Panc1 (cell line): Measurements from ENCODE around the gene KDM7A. TPM values are rescaled to one million over a fixed set of nuclear protein-coding genes. Genes with fewer than 3 reads are reported as not detected.

ENCODE experiments used
- ATAC-seq: fragments of 200-7000 bp; cut with Tn5 transposase; 2 replicates; pipeline ENCODE4 v1.9.1; 2020; ENCODE audit warnings: mild to moderate bottlenecking, moderate library complexity
- BruUV-seq: library from RNA; stranded (reverse); fragments of 400-500 nt; replicated peaks from 2 replicates; lab custom pipeline; 2021; lab: Mats Ljungman, UMichigan
- CTCF ChIA-PET: fragments of 300-600 bp; sonication (Branson Sonifier 250); formaldehyde crosslinking; loops from one replicate; lab custom pipeline; 2022; ENCODE audit warnings: antibody characterized with exemption; lab: Charles Lee
- POLR2A ChIA-PET: fragments of 300-600 bp; sonication (Branson Sonifier 250); formaldehyde crosslinking; loops from one replicate; lab custom pipeline; 2022; ENCODE audit warnings: antibody characterized with exemption; lab: Charles Lee
- DNase-seq: peaks from one replicate; pipeline ENCODE4 v3.0.0-alpha.2; 2010; ENCODE audit warnings: low read depth, low spot score
- H3K27ac ChIP-seq: 2 replicates; pipeline ENCODE4 v1.5.1; 2011; ENCODE audit warnings: mild to moderate bottlenecking, low read length, inconsistent platforms
- H3K27me3 ChIP-seq: fragments of 200-500 bp; sonication (Bioruptor generic); 2 replicates; pipeline ENCODE4 v1.6.0; 2014; ENCODE audit warnings: low read length, inconsistent platforms; ENCODE audit not compliant: control insufficient read depth, insufficient read depth
- H3K36me3 ChIP-seq: fragments of 200-500 bp; sonication (Bioruptor generic); 2 replicates; pipeline ENCODE4 v1.5.1; 2014; ENCODE audit warnings: inconsistent platforms, mild to moderate bottlenecking, low read length, moderate library complexity; ENCODE audit not compliant: control insufficient read depth, insufficient read depth
- H3K4me1 ChIP-seq: 2 replicates; pipeline ENCODE4 v1.5.1; 2011; ENCODE audit warnings: inconsistent platforms, mild to moderate bottlenecking, low read length, moderate library complexity; ENCODE audit not compliant: control insufficient read depth, insufficient read depth
- H3K4me3 ChIP-seq, 2 experiments: 2 replicates each; pipeline ENCODE4 v1.5.1; 2011 to 2012; ENCODE audit warnings: low read depth in 2 of 2, low read length in 2 of 2, mild to moderate bottlenecking in 2 of 2, inconsistent platforms in 1 of 2, moderate library complexity in 1 of 2
- H3K9me3 ChIP-seq: fragments of 200-500 bp; sonication (Bioruptor generic); 2 replicates; pipeline ENCODE4 v1.5.1; 2014; ENCODE audit warnings: low read depth, mild to moderate bottlenecking, inconsistent platforms, low read length, moderate library complexity; ENCODE audit not compliant: control insufficient read depth, insufficient read depth
- CTCF ChIP-seq: fragments of 450-650 bp; IDR thresholded peaks from 2 replicates; pipeline ENCODE4 v1.5.1; 2017; ENCODE audit warnings: mild to moderate bottlenecking
- POLR2AphosphoS5 ChIP-seq: IDR thresholded peaks from 2 replicates; pipeline ENCODE4 v1.6.1; 2012; ENCODE audit warnings: mild to moderate bottlenecking, low read depth, low read length, moderate library complexity
- REST ChIP-seq, 2 experiments: IDR thresholded peaks; 2 replicates each; pipeline ENCODE4 v1.6.1; 2011 to 2012; ENCODE audit warnings: low read depth in 2 of 2, control low read depth in 1 of 2, low read length in 1 of 2, mild to moderate bottlenecking in 1 of 2, moderate library complexity in 1 of 2; ENCODE audit not compliant: insufficient read depth in 1 of 2
- SIN3A ChIP-seq: IDR thresholded peaks from 2 replicates; pipeline ENCODE4 v1.6.1; 2012; ENCODE audit warnings: low read depth, mild to moderate bottlenecking, low read length, moderate library complexity, borderline replicate concordance; ENCODE audit not compliant: insufficient read depth
- TCF7L2 ChIP-seq: IDR thresholded peaks from 2 replicates; pipeline ENCODE4 v1.6.1; 2011; ENCODE audit warnings: mild to moderate bottlenecking, low read depth, low read length, inconsistent platforms
- in situ Hi-C: cut with HindIII; loops from 2 replicates; pipeline ENCODE4 v1.10.0; 2016; ENCODE audit warnings: low sequenced_read_pairs, low pct_unique_long_range_greater_than_20kb
- intact Hi-C: fragments of 100-400 bp; cut with micrococcal nuclease; formaldehyde crosslinking; loops from one replicate; pipeline ENCODE4 v1.10.0; 2022; ENCODE audit not compliant: unreplicated experiment
- total RNA-seq: library from RNA; stranded (reverse); gene quantifications from one replicate; pipeline ENCODE4 v1.2.1, GENCODE V29; 2021; ENCODE audit not compliant: unreplicated experiment

The KDM7A gene
- total RNA-seq, 1 experiment from 2014 or later, result 3.6 TPM

GRCh38 chr7:140141256-140141655 lies 35.5 kb downstream of the KDM7A start:
- in situ Hi-C loops, result no loop called here
- no peak for TF ChIP-seq REST (IDR thresholded peaks at IDR 0.05; ENCODE audit: insufficient read depth in 1 of 2, low read depth in 2 of 2, low read length in 1 of 2)
- no peak for TF ChIP-seq SIN3A
- TF ChIP-seq POLR2AphosphoS5, result no peak
- TF ChIP-seq TCF7L2, result no peak
- no peak for TF ChIP-seq CTCF
- ChIA-PET CTCF (interaction anchor here (0.7 kb wide), 1 partner anchor 351 kb away, joined by 4 read pairs; no protein-coding TSS in a partner anchor), POLR2A (no interaction called here)
- ATAC-seq, result no peak
- Histone ChIP-seq H3K4me1 (no peaks in the 10 kb centered on the region), H3K9me3 (no peaks in the 10 kb centered on the region), H3K27ac (no peak overlapping the region), H3K27me3 (no peaks in the 10 kb centered on the region; the same call in 1 of the 2 replicates), H3K36me3 (no peaks in the 10 kb centered on the region), H3K4me3 (no peak overlapping the region)
- DNase-seq, result no peak
- intact Hi-C loops, result no loop called here
- BruUV-seq, result no TSS peak

GRCh38 chr7:140137078-140137477 lies 39.7 kb downstream of the KDM7A start:
- Histone ChIP-seq H3K4me1 (no peaks in the 10 kb centered on the region), H3K4me3 (no peak overlapping the region), H3K36me3 (no peaks in the 10 kb centered on the region; the same call in 1 of the 2 replicates), H3K27me3 (no peaks in the 10 kb centered on the region), H3K27ac (no peak overlapping the region), H3K9me3 (no peaks in the 10 kb centered on the region)
- BruUV-seq, result no TSS peak
- intact Hi-C loops (no loop called here), in situ Hi-C loops (no loop called here)
- ATAC-seq, result no peak
- ChIA-PET CTCF (no interaction called here), POLR2A (no interaction called here)
- DNase-seq, result no peak
- TF ChIP-seq SIN3A (no peak), REST (IDR thresholded peaks at IDR 0.05; ENCODE audit: insufficient read depth in 1 of 2, low read depth in 2 of 2, low read length in 1 of 2) (no peak), CTCF (no peak), TCF7L2 (no peak), POLR2AphosphoS5 (no peak)
